Gastrocnemius medialis (tissue), 4 donors: ENCODE data around the gene LENEP. TPM values are rescaled to one million over a fixed set of nuclear protein-coding genes. Genes with fewer than 3 reads are reported as not detected.

Experiments
- ATAC-seq, 2 donors: fragments of 150-250 bp; one replicate each; pipeline ENCODE4 v1.9.1; 2016
- DNase-seq, 2 donors: peaks; one replicate each; pipeline ENCODE4 v3.0.0-alpha.2; 2019
- H3K27ac ChIP-seq, 4 donors: fragments of 200-600 bp; sonication (generic); 1 replicate in 1 of 4; 2 replicates in 3 of 4; pipeline ENCODE4 v1.5.1; 2016 to 2018; ENCODE audit warnings: mild to moderate bottlenecking in 2 of 4, moderate library complexity in 1 of 4
- H3K27me3 ChIP-seq, 3 donors: fragments of 200-600 bp; sonication (generic) in 2 of 3; 1 replicate in 1 of 3; 2 replicates in 2 of 3; pipeline versions ENCODE4 v1.5.1 to v1.6.0; 2016 to 2019; ENCODE audit warnings: mild to moderate bottlenecking in 1 of 3, moderate library complexity in 1 of 3
- H3K36me3 ChIP-seq, 2 donors: fragments of 200-600 bp; sonication (generic) in 1 of 2; one replicate each; pipeline ENCODE4 v1.5.1; 2017 to 2018
- H3K4me1 ChIP-seq, 2 donors: fragments of 200-600 bp; sonication (generic) in 1 of 2; one replicate each; pipeline ENCODE4 v1.5.1; 2016 to 2017; ENCODE audit warnings: mild to moderate bottlenecking in 2 of 2
- H3K4me3 ChIP-seq, 4 donors: fragments of 200-600 bp; sonication (generic) in 3 of 4; 1 replicate in 1 of 4; 2 replicates in 3 of 4; pipeline ENCODE4 v1.5.1; 2016 to 2019; ENCODE audit warnings: mild to moderate bottlenecking in 2 of 4
- H3K9me3 ChIP-seq, 3 donors: fragments of 200-600 bp; sonication (generic) in 2 of 3; 1 replicate in 1 of 3; 2 replicates in 2 of 3; pipeline ENCODE4 v1.5.1; 2016 to 2019
- CTCF ChIP-seq, 5 experiments: fragments of 450-650 bp in 3 of 5; fragments of 200-600 bp in 2 of 5; sonication (generic) in 2 of 5; IDR thresholded peaks in 4 of 5; conservative IDR thresholded peaks in 1 of 5; 1 replicate in 4 of 5; 2 replicates in 1 of 5; pipeline ENCODE4 v1.5.1; 2016 to 2019; ENCODE audit warnings: antibody characterized with exemption in 5 of 5, mild to moderate bottlenecking in 3 of 5, moderate library complexity in 3 of 5
- POLR2A ChIP-seq, 2 donors: fragments of 450-650 bp; IDR thresholded peaks; one replicate each; pipeline ENCODE4 v1.6.1; 2017; ENCODE audit warnings: antibody characterized with exemption in 2 of 2, mild to moderate bottlenecking in 2 of 2, moderate library complexity in 2 of 2
- in situ Hi-C, 4 donors: fragments of 200-750 bp; cut with MboI; loops; one replicate each; pipeline versions ENCODE4 v1.15.0 to v1.8.0; 2017; ENCODE audit warnings: low sequenced_read_pairs in 4 of 4
- intact Hi-C: fragments of 100-400 bp; cut with DNase I; formaldehyde crosslinking; loops from one replicate; pipeline ENCODE4 v1.15.1; 2023; ENCODE audit warnings: low total_unique reads
- total RNA-seq, 4 donors: library from RNA; depleted of rRNA; stranded (reverse); fragments of >200 nt; gene quantifications; one replicate each; pipeline versions ENCODE4 v1.1.0 to v1.2.3, GENCODE V29; 2016

The LENEP gene
- total RNA-seq, 4 donors from 2014 or later, result not detected

- intact Hi-C loops (no loop called here), in situ Hi-C loops (no loop called here)
- ATAC-seq, result peak; percentile 27 to 46
- DNase-seq, result no peak
- no peaks in the 10 kb centered on the region for H3K4me1 ChIP-seq
- no peak overlapping the region for H3K4me3 ChIP-seq
- H3K27ac ChIP-seq, result no peak overlapping the region
- no peaks in the 10 kb centered on the region for H3K9me3 ChIP-seq
- H3K36me3 ChIP-seq, result no peaks in the 10 kb centered on the region
- TF ChIP-seq CTCF (IDR thresholded peaks at IDR 0.05 in 4 of 5, conservative IDR thresholded peaks at IDR 0.05 in 1 of 5) (no peak), POLR2A (IDR thresholded peaks at IDR 0.05) (no peak)
- no peaks in the 10 kb centered on the region for H3K27me3 ChIP-seq
These were observed 33.2 kb downstream of the LENEP start for GRCh38 chr1:155026588-155026987.

- H3K4me3 ChIP-seq, result no peak overlapping the region
- in situ Hi-C loops, result no loop called here
- no peaks in the 10 kb centered on the region for H3K9me3 ChIP-seq
- ATAC-seq (no peak), DNase-seq (no peak)
- no peak overlapping the region for H3K27ac ChIP-seq
- H3K36me3 ChIP-seq, result no peaks in the 10 kb centered on the region
- no peaks in the 10 kb centered on the region for H3K27me3 ChIP-seq
- intact Hi-C loops, result no loop called here
- H3K4me1 ChIP-seq, result no peaks in the 10 kb centered on the region
- no peak for TF ChIP-seq CTCF (IDR thresholded peaks at IDR 0.05 in 4 of 5, conservative IDR thresholded peaks at IDR 0.05 in 1 of 5)
- no peak for TF ChIP-seq POLR2A (IDR thresholded peaks at IDR 0.05)
These were observed 36.3 kb downstream of the LENEP start for GRCh38 chr1:155029513-155030242.

- H3K9me3 ChIP-seq, result no peaks in the 10 kb centered on the region
- no peaks in the 10 kb centered on the region for H3K27me3 ChIP-seq
- no peak for ATAC-seq
- intact Hi-C loops, result no loop called here
- in situ Hi-C loops, result no loop called here
- H3K36me3 ChIP-seq, result no peaks in the 10 kb centered on the region
- DNase-seq, result no peak
- H3K27ac ChIP-seq, result no peak overlapping the region
- TF ChIP-seq POLR2A (IDR thresholded peaks at IDR 0.05) (no peak), CTCF (IDR thresholded peaks at IDR 0.05 in 4 of 5, conservative IDR thresholded peaks at IDR 0.05 in 1 of 5) (no peak)
- no peak overlapping the region for H3K4me3 ChIP-seq
- H3K4me1 ChIP-seq, result no peaks in the 10 kb centered on the region
These were observed 36.9 kb downstream of the LENEP start for GRCh38 chr1:155030243-155030795.

GRCh38 chr1:155030899-155031298, 37.5 kb downstream of the LENEP start:
- ATAC-seq (no peak), DNase-seq (no peak)
- Histone ChIP-seq H3K36me3 (no peaks in the 10 kb centered on the region), H3K27me3 (no peaks in the 10 kb centered on the region), H3K4me3 (no peak overlapping the region), H3K27ac (no peak overlapping the region), H3K4me1 (no peaks in the 10 kb centered on the region), H3K9me3 (no peaks in the 10 kb centered on the region)
- intact Hi-C loops, result no loop called here
- in situ Hi-C loops, result no loop called here
- no peak for TF ChIP-seq POLR2A (IDR thresholded peaks at IDR 0.05)
- TF ChIP-seq CTCF (IDR thresholded peaks at IDR 0.05 in 4 of 5, conservative IDR thresholded peaks at IDR 0.05 in 1 of 5), result no peak
